22Rv1 (cell line): ENCODE data around the gene MEF2A.

Experiments
- H3K27ac ChIP-seq: fragments of 450-650 bp; 2 replicates; pipeline ENCODE4 v1.5.1; 2017
- CTCF ChIP-seq: fragments of 450-650 bp; IDR thresholded peaks from 2 replicates; pipeline ENCODE4 v1.5.1; 2017; ENCODE audit warnings: mild to moderate bottlenecking
- ZFX ChIP-seq: fragments of 450-650 bp; IDR thresholded peaks from 2 replicates; pipeline ENCODE4 v1.6.1; 2017; ENCODE audit warnings: antibody characterized with exemption, borderline replicate concordance

The MEF2A gene

GRCh38 chr15:99564221-99565048 is 1.3 kb upstream of the MEF2A start:
- peak overlapping the region; percentile 89 for H3K27ac ChIP-seq
- TF ChIP-seq CTCF = no peak
- TF ChIP-seq ZFX = no peak

- TF ChIP-seq CTCF (no peak), ZFX (no peak)
- H3K27ac ChIP-seq = peak overlapping the region; percentile 89
These were observed 810 bp upstream of the MEF2A start for GRCh38 chr15:99565049-99565298.

GRCh38 chr15:99566157-99566897 is 543 bp downstream of the MEF2A start:
- H3K27ac ChIP-seq = peak overlapping the region; percentile 89
- TF ChIP-seq ZFX (no peak), CTCF (no peak)

GRCh38 chr15:99568625-99569352 is 3.0 kb downstream of the MEF2A start:
- no peak for TF ChIP-seq ZFX
- TF ChIP-seq CTCF = no peak
- no peak overlapping the region for H3K27ac ChIP-seq

GRCh38 chr15:99571299-99571698 is 5.5 kb downstream of the MEF2A start:
- TF ChIP-seq ZFX (no peak), CTCF (no peak)
- no peak overlapping the region; the same call in 1 of the 2 replicates for H3K27ac ChIP-seq

GRCh38 chr15:99574048-99574447 is 8.3 kb downstream of the MEF2A start:
- TF ChIP-seq CTCF = no peak
- no peak for TF ChIP-seq ZFX

More at GRCh38 chr15:99574048-99574447, 8.3 kb downstream of the MEF2A start:
- peak overlapping the region; percentile 59 for H3K27ac ChIP-seq
